IPS DF 19.7 (cell line): ENCODE results near the gene ZFYVE26.
A peak's percentile ranks its signal among the peaks of the same experiment; 100 is the strongest.
"Not testable (repeated sequence)": the region's sequence is repeated elsewhere in the genome, so short reads cannot be mapped to it uniquely, and the experiment has no call there.

ENCODE experiments used
- DNase-seq: peaks from one replicate; pipeline ENCODE4 v3.0.0-alpha.2; 2013; ENCODE audit warnings: low read depth, low spot score

ZFYVE26 gene

GRCh38 chr14:67756496-67756895 lies 59.9 kb downstream of the ZFYVE26 start:
- DNase-seq = no peak

GRCh38 chr14:67749341-67750084 lies 66.9 kb downstream of the ZFYVE26 start:
- no peak for DNase-seq

GRCh38 chr14:67748312-67748711 lies 68.1 kb downstream of the ZFYVE26 start:
- no peak for DNase-seq

- DNase-seq = no peak
These were observed 69.5 kb downstream of the ZFYVE26 start for GRCh38 chr14:67746927-67747326.

DNA sequence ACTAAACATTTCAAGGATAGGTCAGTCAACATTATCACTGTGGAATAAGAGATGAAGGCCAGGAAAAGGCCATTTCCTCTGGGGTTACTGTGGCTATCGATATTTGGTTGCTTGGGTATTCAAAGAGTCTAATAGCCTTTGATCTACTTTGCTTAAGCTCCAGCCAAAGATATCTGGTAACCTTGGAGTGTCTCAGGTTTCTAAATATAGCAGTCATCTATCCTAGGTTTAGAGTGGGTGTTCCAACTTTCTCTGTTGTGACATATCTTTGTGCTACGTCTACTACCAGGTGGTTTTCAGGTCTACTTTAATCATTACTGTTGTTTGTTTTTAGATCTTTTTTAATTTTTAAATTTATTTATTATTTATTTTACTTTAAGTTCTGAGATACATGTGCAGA lies 72.3 kb downstream of the ZFYVE26 start:
- no peak for DNase-seq

- no peak for DNase-seq
These were observed 77.5 kb downstream of the ZFYVE26 start for GRCh38 chr14:67738740-67739504.

DNA sequence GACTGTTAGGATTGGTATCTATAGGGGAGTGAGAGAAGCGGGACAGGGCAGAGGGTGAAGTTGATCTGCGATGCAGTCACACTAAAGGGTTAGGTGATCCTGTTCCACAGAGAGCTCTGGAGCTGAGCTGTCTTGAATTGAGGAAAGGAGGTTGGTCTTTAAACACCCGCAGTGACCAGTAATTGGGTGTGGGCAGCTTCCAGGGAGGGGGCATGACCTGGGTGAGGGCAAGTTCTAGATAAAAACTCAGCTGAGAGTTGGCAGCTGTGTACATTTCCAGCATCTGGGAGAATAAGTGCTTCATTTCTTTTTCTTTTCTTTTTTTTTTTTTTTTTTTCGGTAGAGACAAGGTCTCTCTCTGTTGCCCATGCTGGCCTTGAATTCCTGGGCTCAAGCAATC lies 79.6 kb downstream of the ZFYVE26 start:
- no peak for DNase-seq

DNA sequence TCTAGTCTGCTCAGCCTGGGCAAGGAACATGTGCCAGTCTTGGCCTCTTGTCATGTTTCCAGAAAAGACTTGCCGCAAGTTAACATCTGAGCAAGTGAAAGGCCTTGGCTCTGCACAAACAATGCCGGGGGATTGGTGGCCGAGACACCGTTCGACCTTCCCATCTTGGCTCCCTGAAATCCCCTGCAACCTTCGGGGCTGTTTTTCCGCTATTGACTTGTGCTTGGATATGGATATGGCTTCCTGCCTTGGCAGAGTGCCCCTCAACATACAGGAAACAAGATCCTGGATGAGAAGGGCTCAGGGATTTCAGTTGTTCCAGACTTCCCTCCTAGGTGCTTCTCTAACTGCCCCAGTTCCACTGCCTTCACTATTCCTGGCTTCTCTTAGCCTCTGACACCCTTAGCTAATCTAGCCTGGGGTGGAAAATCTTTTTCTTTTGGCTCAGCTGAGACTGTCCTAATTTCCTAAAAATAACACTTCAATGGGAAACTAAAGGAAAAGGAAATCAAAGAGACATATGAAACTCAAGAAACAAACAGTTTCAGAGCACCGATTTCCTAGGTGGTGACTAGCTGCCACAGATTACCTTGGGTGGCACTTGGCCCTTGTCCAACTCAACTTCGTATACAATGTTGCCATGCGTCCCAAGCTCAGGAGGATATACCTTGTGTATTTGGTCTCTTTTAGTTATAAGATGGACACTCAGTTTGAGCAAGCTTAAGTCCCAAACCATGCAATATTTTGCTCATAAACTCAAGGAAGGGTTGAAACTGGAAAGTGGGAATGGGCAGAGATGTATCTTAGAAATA lies 80.8 kb downstream of the ZFYVE26 start:
- DNase-seq = no peak

DNA sequence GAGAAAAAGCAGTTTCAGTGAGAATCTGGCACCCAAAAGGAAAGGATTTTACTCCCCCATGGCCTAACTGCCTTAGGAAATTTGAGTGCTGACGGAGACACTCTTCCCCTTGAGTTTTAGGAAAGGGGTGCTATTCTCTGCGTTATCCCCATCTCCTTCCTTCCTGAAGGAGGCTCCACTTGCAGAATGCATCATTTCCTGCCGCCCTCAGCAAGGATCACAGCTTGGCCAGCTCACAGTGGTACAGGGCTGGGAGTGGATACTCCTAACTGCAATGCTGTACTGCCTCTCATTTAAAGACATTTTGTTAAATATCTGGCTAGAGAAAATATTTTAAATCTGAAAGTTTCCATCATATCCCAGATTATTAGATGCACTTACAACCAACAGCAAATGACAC lies 81.7 kb downstream of the ZFYVE26 start:
- DNase-seq = peak; percentile 17

DNA sequence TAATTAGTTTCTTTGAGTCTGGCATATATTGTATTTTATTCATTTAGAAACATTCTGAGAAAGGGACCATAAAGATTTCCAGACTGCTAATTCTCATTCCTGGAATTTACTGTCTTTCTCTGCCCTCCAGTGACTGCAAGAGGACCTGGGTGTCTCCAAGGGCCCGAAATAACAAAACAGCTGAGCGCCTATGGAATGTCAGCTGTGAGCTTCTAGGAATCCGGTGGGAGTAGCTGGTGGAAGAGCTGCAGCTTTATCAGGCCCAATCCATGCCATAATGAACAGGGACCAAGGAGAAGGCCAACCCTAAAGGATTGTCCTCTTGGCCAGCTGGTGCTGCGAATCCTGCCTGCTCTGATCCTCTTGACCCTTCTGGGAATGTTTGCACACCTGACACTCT lies 82.8 kb downstream of the ZFYVE26 start:
- DNase-seq = no peak

GRCh38 chr14:67729072-67729885 lies 87.1 kb downstream of the ZFYVE26 start:
- peak; percentile 75 for DNase-seq

DNA sequence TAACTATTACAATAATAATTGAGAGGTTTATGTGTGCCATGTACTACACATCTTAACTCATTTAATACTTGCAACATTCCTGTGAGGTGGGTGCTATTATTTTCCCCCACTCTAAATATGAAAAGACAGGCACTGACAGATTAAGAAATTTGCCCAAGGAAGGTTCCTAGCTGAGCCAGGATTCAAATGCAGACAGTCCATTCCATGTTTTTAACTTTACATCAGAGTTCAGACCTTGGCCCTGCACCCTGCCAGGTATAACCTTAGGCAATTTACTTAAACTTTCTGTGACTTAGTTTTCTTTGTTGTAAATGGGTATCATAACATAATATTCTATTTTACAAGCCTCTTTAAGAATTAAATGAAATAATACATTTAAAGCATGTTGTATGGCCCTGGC lies 88.1 kb downstream of the ZFYVE26 start:
- no peak for DNase-seq

DNA sequence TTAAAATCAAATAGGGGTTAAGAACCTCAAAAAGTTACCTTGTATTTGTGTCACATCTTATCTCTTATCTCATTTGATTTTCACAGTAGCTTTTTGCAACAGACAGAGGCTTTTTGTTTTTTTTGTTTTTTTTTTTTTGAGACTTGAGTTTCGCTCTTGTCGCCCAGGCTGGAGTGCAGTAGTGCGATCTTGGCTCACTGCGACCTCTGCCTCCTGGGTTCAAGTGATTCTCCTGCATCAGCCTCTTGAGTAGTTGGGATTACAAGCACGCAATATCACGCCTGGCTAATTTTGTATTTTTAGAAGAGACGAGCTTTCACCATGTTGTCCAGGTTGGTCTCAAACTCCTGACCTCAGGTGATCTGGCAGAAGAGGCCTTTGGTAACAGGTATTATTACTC lies 89.0 kb downstream of the ZFYVE26 start:
- no peak for DNase-seq

DNA sequence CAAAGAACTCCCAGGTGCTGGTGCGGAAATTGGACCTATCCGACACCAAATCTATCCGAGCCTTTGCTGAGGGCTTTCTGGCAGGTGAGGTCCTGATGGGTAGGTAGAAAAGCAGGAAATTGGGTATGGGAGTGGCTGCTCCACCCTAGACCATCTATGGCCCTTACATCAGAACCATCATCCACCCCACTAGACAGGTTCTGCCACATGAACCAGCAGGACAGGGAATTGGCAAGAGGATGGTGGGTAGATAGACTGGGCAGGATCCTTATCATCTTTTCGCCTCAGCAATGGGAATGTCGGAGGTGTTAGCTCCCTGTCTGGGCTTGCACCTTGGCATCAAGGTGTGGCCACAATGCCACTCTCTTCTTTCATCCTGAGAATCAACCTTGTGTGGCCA lies 91.2 kb downstream of the ZFYVE26 start:
- DNase-seq = no peak

- DNase-seq = no peak
These were observed 94.1 kb downstream of the ZFYVE26 start for GRCh38 chr14:67722293-67722692.

- no peak for DNase-seq
These were observed 94.5 kb downstream of the ZFYVE26 start for GRCh38 chr14:67721875-67722274.

- no peak for DNase-seq
These were observed 96.5 kb downstream of the ZFYVE26 start for GRCh38 chr14:67719866-67720265.

DNA sequence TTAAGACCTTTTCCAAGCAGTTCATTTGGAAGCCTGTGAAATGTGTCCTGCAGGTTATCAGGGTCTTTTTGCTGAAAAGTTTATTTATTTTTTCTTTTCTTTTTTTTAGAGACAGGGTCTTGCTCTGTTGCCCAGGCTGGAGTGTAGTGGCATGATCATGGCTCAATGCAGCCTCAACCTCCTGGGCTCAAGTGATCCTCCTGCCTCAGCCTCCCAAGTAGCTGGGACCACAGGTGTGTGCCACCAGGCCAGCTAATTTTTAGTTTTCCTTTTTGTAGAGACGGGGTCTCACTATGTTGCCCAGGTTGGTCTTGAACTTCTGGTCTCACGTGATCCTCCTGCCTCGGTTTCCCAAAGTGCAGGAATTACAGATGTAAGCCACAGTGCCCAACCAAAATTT lies 97.0 kb downstream of the ZFYVE26 start:
- DNase-seq = not testable (repeated sequence)

GRCh38 chr14:67718265-67718664 lies 98.1 kb downstream of the ZFYVE26 start:
- no peak for DNase-seq

DNA sequence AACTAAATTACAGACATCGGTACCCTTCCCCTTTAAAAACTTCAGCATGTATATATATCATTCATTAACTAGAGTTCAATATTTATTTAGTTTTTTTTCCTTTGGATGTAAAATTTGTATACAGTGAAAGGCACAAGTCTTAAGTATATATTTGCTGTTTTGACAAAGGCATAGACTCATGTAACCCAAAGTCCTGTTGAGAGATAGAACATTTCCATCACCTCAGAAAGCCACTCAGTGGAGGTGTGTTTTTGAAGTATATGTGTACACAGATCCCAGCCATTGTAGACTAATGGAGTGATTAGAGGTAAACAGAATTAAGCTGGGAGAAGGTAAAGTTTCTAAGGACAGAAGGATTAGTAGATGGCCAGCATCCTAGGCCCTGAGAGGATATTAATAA lies 99.3 kb downstream of the ZFYVE26 start:
- no peak for DNase-seq

GRCh38 chr14:67710209-67710608 lies 106.2 kb downstream of the ZFYVE26 start:
- no peak for DNase-seq
